HG03103 (cell line): Measurements from ENCODE around the gene MTOR.
"Not testable (repeated sequence)": the region's sequence is repeated elsewhere in the genome, so short reads cannot be mapped to it uniquely, and the experiment has no call there.

ENCODE experiments used
- ATAC-seq: cut with Tn5 transposase; IDR thresholded peaks from one replicate; pipeline ENCODE4 v1.9.1; 2021; ENCODE audit warnings: low read depth; ENCODE audit not compliant: unreplicated experiment

MTOR gene

GRCh38 chr1:11281518-11282331 is 19.4 kb upstream of the MTOR start:
- no peak for ATAC-seq

DNA sequence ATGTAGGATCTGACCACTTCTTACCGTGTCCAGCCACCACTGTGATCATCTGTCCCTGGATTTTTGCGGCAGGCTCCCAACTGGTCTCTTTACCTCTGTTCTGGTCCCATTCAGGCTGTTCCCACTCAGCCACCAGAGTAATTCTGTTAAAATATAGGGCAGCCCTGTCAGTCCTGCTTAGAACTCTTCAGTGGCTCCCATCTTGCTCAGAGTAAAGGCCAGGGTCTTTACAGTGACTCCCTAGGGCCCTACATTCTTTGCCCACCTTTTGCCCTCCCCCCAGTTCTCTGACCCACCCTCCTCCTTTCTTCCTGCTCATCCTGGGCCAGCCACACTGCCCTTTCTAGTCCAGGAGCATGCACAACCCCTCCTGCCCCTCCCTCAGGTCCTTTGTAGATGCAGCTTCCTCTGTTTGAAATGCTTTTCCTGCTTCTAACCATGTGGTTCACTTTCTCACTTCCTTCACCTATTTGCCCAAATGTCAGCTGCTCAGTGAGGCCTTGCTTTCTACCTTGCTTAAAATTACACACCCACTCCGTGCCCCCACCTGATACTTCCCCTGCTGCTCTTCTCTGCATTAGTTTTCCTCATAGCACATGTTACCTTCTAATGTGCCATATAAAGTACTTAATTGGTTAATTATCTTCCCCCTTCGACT is 18.5 kb upstream of the MTOR start:
- ATAC-seq = no peak

GRCh38 chr1:11279630-11280029 is 17.3 kb upstream of the MTOR start:
- ATAC-seq = no peak

- ATAC-seq = no peak
Measured at GRCh38 chr1:11279152-11279551, 16.8 kb upstream of the MTOR start.

DNA sequence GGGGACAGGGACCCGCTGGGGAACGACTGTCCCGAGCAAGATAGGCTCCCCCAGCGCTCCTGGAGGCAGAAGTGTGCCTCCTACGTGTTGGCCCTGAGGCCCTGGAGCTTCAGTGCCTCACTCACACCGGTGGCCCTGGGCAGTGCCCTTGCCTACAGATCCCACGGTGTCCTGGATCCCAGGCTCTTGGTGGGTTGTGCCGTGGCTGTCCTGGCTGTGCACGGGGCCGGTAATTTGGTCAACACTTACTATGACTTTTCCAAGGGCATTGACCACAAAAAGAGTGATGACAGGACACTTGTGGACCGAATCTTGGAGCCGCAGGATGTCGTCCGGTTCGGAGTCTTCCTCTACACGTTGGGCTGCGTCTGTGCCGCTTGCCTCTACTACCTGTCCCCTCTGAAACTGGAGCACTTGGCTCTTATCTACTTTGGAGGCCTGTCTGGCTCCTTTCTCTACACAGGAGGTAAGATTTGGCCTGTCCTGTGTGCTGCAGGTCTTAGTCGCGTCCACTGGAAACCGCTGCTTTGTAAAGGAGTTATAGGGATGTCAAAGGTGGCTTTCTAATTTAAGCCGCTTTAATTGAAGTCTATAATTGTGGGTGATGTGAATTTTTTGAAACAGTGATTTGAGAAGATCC is 11.4 kb upstream of the MTOR start:
- ATAC-seq = peak; percentile 39

DNA sequence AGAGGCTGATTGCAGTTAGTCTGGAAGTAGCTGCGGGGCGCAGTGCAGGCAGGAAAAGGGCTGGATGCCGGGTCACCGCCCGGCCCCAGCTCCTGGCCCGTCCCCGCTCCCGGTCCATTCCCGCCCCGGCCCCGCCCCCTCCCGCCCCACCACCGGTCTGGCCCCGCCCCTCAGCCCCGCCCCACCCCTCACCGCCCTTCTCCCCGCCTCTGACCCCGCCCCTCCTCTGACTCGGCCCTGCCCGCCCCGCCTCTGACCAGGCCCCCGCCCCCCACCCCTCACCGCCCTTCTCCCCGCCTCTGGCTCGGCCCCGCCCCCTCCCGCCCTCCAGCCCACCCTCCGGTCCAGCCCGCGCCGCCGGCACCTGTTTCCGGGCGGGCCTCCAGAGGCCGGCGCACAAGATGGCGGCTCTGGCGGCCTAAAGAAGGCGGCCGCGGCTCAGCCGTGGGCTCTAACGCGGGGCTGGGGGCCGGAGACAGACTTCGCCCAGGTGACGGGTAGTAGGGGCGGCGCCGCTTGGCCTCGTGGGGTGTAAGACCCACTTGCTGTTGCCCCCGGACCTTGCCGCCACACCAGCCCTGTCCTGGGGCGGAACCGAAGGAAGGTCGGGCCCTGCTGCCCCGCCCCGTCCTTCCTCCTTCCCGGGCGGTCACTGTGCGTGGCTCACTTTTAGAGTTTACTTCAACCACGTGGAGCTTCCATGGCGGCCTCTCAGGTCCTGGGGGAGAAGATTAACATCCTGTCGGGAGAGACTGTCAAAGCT is 10.7 kb upstream of the MTOR start, which contains the start of gene UBIAD1:
Gene UBIAD1 (plus strand): TSS at position 367 of the 763 bp plus-strand sequence. CDS start 334 bp downstream, at position 701.
- ATAC-seq = peak; percentile 74

DNA sequence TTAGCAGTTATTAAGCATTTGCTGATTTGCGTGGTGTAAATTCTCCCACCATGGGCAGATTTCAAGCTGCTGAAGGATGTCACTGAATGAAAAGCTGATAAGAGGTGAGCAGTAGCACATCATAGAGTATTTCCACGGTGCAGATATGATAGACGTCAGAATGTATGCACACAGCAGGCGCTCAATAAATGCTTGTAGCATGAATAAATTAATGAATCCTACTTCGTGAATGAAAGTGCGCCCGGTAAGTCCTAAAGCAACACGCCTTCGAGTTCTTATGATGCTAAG is 10.1 kb upstream of the MTOR start:
- ATAC-seq = no peak

GRCh38 chr1:11267350-11268337 is 5.3 kb upstream of the MTOR start:
- not testable (repeated sequence) for ATAC-seq

DNA sequence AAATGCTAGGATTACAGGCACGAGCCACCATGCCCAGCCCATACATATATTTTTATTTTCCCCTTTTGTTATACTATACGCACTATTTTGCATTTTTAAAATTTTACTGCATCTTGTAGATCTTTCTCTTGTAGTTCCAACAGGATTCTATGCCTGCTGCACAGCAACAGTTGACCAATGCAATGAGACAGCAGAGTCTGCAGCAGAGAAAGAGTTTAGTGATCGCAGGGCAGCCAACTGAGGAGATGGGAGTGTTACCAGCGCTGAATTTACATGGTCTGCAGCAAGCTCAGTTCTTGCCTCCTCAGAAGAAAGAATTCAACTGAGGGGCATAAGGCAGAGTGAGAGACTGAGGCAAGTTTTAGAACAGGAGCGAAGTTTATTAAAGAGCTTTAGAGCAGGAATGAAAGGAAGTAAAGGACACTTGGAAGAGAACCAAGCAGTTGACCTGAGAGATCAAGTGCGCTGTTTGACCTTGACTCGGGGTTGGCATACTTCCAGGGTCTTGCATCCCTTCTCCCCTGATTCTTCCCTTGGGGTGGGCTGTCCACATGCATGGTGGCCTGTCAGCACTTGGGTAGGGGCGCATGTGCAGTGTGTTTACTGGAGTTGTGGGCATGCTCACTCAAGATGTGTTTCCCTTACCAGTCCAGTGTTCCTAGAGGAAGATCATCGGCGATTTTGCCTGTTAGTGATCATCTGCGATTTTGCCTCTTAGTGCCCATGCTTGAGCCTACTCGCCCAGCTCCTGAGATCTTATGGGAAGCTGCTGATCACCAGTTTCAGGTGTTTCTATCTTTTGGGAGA is 4.1 kb upstream of the MTOR start:
- ATAC-seq = no peak

GRCh38 chr1:11256299-11256698 is 6.1 kb downstream of the MTOR start:
- no peak for ATAC-seq

GRCh38 chr1:11253226-11253625 is 9.1 kb downstream of the MTOR start:
- ATAC-seq = no peak

- ATAC-seq = no peak
Measured at GRCh38 chr1:11252538-11252937, 9.8 kb downstream of the MTOR start.

- no peak for ATAC-seq
Measured at GRCh38 chr1:11248169-11248568, 14.2 kb downstream of the MTOR start.

DNA sequence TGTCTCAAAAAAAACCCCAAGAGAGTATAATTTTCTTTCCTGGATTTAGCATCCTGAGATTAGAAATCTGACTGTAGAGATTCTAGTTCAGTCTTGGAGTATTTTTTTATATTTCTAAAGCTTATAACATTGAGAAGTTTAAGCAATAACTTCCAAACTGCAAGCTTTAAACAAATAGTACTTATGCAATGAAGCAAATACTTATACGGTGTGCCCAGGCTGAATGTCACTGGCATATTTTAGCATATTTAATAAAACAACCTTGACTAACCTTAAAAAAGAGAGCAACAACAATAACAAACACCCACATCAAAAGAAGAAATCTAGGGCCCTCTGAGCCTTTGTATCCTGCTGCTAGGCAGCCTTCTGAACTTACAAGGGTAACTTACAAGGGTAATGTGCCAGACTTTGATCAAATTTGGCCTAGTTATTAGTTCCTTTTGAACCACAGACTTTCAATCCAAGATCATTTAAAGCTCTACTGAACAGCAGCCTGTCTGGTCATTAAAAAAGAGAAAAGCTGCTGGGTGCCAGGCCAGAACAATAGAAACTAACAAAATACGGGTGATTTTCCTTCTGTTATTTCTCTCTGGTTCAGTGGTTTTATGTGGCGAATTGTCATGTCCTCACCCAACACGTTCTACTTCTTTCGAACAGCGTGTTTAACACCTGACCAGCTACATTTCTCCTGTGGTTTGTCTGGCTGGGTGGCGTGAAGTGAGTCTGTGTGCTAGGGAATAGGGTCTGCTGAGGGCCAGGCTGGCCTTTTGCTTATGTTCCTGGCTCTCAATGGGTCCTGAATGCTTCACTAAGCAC is 16.2 kb downstream of the MTOR start:
- ATAC-seq = no peak

DNA sequence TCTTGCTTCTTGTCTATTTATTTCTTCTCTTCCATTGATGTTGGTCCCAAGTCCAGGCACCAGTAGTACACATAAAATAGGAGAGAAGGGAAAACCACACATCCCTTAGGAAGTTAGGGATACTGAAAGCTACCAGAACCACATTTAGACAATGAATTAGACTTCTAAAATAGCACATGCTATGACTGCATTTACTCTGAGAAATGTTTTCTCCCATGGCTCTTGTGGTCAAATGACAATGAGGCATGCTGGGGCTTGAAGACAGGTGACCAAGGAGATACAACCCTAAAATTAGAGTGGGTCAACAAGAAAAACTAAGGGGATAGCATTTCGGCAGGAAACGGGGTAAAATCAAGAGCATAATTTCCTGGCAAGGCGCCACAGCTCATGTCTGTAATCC is 17.1 kb downstream of the MTOR start:
- no peak for ATAC-seq

- ATAC-seq = no peak
Measured at GRCh38 chr1:11238311-11238710, 24.0 kb downstream of the MTOR start.

DNA sequence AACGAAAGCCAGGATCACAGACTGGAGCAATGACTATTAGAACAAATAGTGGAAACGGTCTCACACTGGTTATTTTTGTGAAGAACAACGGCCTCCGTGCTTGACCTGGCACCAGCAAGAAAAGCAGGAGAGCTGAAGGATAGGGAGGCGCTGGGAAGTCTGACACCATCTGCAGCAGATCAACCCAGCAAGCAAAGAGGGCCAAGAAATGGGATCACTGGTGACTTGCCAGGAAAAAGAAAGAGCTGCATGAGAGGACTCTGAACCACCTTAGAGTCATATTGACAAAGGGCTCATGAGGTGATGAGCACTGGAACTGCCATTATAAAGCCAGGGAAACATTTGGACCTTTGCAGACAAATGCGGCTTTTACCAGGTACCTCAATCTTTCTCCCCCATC is 25.0 kb downstream of the MTOR start:
- ATAC-seq = no peak

DNA sequence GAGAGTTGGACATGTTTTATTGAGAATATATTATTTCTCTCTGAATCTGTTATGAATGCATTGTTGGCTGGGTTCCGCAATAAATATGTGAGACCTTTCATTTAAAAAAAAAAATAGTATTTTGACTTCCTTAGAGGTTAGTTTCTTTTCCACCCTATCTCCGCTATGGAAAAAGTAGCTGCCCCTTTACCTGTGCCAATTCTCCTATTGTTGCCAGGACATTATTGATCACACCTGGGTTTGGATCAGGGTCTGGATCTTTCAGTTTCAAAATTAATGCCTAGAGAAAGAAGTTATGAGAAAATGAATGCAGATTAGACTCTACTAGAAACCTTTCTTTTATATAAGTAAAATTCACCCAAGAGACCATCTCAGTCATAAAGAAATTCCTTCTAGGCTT is 29.1 kb downstream of the MTOR start:
- ATAC-seq = no peak
